NCI-H345 treated with DMSO at 0.1 percent for 48 hours (cell line): ENCODE results near the gene ENPP3.
A peak's percentile ranks its signal among the peaks of the same experiment; 100 is the strongest.

Experiments used
- DNase-seq: peaks from one replicate; lab custom pipeline; 2025; ENCODE audit not compliant: unreplicated experiment; lab: John Stamatoyannopoulos, UW

The ENPP3 gene

GRCh38 chr6:131763749-131764148 lies 126.6 kb downstream of the ENPP3 start:
- DNase-seq: no peak

DNA sequence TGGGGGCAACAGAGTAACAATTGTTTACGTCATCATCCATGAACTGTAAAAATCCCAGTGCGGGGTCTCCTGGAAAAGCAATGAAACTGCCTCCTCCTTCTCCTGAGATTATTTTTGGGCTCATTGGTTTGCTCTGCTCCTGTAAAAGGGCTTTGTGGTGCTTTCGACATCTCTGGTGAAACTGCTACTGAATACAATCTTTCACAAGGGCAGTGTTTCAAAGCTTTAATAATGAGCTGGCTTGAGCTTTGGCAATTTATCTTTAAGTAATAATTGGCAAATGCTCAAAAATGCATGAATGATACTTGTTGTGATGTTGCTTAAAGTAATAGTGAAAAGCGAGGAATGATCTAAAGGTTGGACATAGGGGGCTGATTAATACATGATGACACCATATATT lies 127.2 kb downstream of the ENPP3 start:
- no peak for DNase-seq

DNA sequence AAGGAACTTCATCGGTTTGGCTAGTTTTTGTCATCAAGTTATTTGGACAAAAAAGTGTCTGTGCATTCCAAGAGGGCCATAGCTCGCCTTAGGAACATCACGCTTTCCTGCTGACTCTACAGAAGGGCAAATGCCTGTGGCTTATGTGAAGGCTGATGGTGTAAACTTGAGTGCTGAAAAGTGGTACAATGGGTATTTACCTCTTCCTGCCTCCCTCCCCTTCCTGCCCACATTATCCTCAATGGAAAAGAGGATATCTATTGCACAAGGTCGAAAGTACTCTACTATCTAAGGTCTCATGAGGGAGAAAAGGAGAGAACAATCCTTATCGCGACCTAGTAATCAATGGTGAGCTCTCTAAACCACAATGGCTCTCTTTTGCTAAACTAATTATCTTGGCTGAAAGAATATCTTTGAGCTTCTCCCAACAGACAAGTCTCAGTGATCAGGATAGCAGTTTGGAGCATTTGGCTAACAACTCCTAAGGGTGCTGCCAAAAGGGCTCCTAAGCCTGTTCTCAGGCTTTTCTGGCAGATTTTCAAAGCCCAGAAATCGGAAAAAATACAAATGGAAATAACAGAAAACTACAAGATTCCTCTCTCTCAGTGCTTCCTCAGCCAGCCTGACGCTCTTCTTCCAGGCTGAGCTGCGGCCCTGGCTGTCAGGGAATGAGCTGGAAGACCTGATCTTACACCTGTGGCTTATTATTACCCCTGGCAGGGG lies 128.1 kb downstream of the ENPP3 start:
- no peak for DNase-seq

DNA sequence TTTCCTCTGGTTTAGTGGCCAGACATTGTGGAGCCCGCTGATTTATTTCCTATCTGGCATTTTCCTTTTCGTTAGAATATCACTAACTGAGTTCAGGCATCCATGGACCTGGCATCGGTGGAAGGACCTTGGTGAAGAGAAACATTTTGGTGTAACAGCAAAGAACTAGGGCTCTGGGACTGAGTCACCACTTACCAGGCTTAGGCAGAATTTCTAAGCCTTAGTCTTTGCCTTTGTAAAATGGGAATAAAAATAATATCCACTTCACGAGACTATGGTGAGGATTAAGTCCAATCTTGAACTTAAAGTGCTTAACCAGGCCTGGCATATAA lies 128.7 kb downstream of the ENPP3 start:
- no peak for DNase-seq

- DNase-seq: no peak
These were observed 129.5 kb downstream of the ENPP3 start for GRCh38 chr6:131766631-131767030.

- no peak for DNase-seq
These were observed 131.9 kb downstream of the ENPP3 start for GRCh38 chr6:131768964-131769363.

- DNase-seq: no peak
These were observed 132.5 kb downstream of the ENPP3 start for GRCh38 chr6:131769385-131770141.

GRCh38 chr6:131770776-131771175 lies 133.7 kb downstream of the ENPP3 start:
- DNase-seq: no peak

- no peak for DNase-seq
These were observed 136.3 kb downstream of the ENPP3 start for GRCh38 chr6:131773284-131773950.

DNA sequence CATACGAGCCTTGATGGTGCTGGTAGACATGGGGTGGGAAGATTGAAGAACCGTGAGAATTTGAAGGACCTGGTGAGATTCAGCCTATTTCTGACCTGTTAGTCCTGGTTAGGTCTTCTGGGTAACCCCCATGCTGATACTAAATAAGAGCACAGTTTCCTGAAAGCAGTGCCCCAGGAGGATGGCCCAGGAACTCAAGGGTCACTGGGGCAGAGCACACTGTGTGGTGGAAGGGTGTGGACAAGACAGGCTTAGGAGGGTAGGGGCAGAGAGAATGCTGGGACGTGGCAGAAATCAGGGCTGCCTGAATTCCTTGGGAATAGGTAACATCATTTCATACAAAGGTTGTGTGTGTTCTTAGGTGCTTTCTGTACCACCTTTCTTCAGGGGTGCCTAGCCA lies 138.8 kb downstream of the ENPP3 start:
- no peak for DNase-seq

- no peak for DNase-seq
These were observed 139.9 kb downstream of the ENPP3 start for GRCh38 chr6:131776985-131777384.

DNA sequence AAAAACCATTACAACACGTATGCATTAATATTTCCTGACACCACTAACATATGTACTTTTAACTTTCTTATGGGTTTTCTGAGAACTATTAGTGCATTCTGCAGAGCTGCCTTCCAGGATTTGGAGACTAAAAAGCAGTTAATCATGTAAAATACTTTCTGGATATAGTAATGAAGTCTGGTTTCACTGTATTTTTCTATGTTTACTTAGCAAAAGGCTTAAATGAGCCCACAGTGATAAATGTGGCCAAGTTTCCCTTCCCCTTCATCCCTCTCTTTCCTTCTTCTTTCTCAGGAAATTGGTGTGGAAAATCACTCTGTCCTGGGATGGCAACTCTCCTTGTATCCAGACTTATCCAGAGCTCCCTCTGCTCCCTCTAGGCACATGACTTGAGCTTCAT lies 141.1 kb downstream of the ENPP3 start:
- DNase-seq: no peak

- DNase-seq: no peak
These were observed 142.2 kb downstream of the ENPP3 start for GRCh38 chr6:131779304-131779703.

DNA sequence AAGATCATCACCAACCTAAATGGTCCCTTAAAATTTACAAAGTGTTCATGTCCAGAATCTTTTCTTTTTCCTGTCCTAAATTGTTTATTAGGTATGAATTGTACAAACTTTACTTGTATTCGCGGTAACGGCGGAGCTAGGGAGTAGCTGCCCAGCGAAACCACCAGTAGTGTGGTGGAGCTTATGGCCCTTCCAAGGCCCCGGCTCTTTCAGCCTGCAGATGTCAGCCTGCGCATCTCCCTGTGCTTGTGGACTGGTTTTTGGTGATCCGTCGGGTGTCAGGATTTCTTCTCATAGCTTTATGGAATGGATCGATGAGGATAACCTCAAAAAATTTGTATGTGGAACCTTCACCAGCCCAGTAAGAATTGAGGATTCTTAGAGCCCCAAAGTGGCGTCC lies 143.5 kb downstream of the ENPP3 start:
- DNase-seq: no peak

- no peak for DNase-seq
These were observed 144.6 kb downstream of the ENPP3 start for GRCh38 chr6:131781687-131782086.

DNA sequence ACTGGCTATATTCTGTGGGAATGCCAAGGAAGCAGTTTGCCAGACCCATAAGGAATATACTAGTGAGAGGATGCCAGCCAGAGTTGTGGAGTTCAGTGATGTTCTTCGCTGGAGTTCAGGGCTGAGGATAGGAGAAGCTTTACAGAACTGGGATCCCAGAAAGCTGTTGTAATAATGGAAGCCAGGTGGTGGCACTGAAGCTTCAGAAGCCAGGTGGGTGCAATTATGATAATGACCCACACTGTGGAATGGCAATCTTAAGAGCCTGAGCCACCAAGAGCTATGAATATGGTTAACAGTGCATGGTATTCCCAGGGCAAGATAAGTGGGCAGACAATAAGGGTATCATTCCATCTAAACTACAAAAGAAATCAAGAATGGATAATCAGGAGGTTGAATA lies 145.7 kb downstream of the ENPP3 start:
- no peak for DNase-seq

GRCh38 chr6:131784561-131784960 lies 147.5 kb downstream of the ENPP3 start:
- DNase-seq: no peak

DNA sequence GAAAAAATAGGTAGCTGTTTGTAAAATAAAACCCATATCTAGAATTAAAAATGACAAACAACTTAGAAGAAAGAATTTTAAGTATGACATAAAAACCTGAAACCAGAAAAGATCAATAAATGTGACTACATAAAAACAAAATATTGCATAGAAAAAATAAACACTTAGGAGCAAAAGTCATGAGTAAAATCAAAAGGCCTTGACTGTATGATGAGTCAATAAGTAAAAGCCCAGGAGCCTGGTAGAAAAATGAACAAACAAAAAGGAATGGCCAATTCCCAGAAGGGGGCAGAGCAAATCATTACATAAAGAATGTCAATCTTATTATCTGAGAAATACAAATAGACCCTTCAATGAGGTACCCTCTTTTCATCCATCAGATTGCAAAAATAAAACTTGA lies 150.0 kb downstream of the ENPP3 start:
- DNase-seq: no peak

DNA sequence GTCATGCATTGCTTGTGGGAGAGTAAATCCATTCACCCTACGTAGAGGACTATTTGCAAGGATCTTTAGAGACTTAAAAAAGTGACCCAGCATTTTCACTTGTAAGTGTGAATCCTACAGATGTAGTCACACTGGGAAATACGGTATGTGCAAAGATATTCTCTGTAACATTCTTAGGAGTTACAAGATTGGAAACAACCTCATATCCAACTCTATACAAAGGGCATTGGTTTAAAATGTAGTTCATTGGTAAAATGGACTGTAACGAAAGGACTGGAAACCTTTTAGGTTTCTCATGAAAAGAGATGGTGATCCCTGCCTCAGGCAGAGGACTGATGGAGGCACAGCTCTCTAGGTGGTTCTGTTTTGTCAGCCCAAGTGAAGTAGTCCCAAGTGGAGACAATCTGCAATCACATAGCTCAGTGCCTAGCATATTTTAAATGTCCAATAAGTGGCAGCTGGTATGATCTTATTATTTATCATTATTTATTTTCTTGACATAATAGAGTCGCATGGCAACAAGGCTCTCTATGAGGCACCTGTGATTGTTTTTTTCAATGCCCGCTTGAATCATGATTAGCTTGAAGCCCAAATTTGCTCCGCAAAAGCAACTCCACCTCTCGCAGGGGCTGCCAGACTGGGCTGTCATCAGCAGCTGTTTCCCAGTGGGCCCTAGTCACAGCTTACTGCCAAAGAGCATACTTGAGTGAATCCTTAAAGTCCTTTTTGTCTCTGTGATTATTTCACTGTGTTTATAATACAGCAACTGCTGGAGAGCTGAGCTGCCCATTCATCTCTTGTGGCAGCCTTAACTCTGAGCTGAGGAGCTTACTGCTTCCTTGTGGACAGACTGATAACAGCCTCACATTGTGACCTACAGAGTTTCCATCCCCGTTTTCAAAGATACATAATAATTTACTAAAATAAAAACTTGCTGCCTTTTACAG lies 150.9 kb downstream of the ENPP3 start:
- DNase-seq: peak; percentile 35

DNA sequence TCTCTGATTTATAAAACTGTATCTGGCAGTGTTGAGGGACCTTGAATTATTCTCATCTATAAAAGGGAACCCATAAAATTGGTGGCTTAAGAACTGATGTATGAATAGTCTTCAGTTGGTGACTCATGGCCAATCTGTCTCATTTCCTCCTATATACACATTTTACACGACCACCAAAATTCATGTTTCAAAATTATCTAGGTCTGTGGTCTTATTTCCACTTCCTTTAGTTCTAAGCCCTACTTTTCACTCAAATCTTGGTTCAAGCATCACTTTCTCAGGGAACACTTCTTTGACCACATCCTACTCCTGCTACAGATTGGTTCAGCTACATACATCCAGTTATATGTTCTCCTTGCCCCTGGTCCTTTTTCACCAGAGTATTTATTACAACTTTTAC lies 152.1 kb downstream of the ENPP3 start:
- DNase-seq: no peak

DNA sequence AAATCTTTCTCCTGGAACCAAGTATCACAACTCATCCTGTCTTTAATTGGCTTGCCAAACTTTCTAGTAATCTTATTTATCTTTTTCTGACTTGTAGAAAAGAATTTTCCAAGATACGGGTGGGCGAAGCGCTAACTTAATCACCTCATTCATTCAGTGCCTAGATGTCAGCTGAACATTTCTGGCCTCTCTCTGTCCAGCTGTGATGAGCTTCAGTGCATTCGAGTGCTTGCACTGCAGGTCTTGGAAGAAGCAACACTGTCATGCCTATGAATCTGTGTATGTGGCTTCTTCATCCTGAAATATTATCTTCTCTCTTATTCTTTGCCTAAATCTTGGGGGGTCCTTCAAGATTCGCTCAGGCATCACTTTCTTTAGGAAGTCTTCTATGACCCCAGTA lies 154.4 kb downstream of the ENPP3 start:
- DNase-seq: no peak
